Measurements from ENCODE around the gene RAPGEF5.

Gene RAPGEF5

GRCh38 chr7:22127835-22128527, 229.0 kb downstream of the RAPGEF5 start:
- no peak for TF ChIP-seq CTCF (IDR thresholded peaks at IDR 0.05; ENCODE audit: poor library complexity, severe bottlenecking)
- H3K36me3 ChIP-seq (ENCODE audit: low read depth) = no peaks in the 10 kb centered on the region

GRCh38 chr7:22125436-22125835, 231.5 kb downstream of the RAPGEF5 start:
- no peak overlapping the region for H3K27ac ChIP-seq (ENCODE audit: poor library complexity, severe bottlenecking)
- H3K9me3 ChIP-seq (ENCODE audit: severe bottlenecking) = no peaks in the 10 kb centered on the region
- TF ChIP-seq CTCF (IDR thresholded peaks at IDR 0.05; ENCODE audit: poor library complexity, severe bottlenecking) = no peak
- H3K27me3 ChIP-seq (ENCODE audit: insufficient read depth, poor library complexity, severe bottlenecking) = no peaks in the 10 kb centered on the region
- no peaks in the 10 kb centered on the region for H3K4me1 ChIP-seq (ENCODE audit: insufficient read depth, poor library complexity, severe bottlenecking)
- no peak overlapping the region for H3K4me3 ChIP-seq (ENCODE audit: severe bottlenecking)
- ATAC-seq (ENCODE audit: low read depth) (no peak), DNase-seq (ENCODE audit: low spot score) (no peak)
- H3K36me3 ChIP-seq (ENCODE audit: low read depth) = no peaks in the 10 kb centered on the region

More at GRCh38 chr7:22127835-22128527, 229.0 kb downstream of the RAPGEF5 start:
- ATAC-seq (ENCODE audit: low read depth) (no peak), DNase-seq (ENCODE audit: low spot score) (no peak)
- H3K4me1 ChIP-seq (ENCODE audit: insufficient read depth, poor library complexity, severe bottlenecking) = no peaks in the 10 kb centered on the region
- H3K27ac ChIP-seq (ENCODE audit: poor library complexity, severe bottlenecking) = no peak overlapping the region
- H3K4me3 ChIP-seq (ENCODE audit: severe bottlenecking) = no peak overlapping the region
- no peaks in the 10 kb centered on the region for H3K27me3 ChIP-seq (ENCODE audit: insufficient read depth, poor library complexity, severe bottlenecking)
- H3K9me3 ChIP-seq (ENCODE audit: severe bottlenecking) = no peaks in the 10 kb centered on the region

- DNase-seq (ENCODE audit: low spot score) = no peak
- TF ChIP-seq CTCF (IDR thresholded peaks at IDR 0.05; ENCODE audit: poor library complexity, severe bottlenecking) = no peak
- Histone ChIP-seq H3K36me3 (ENCODE audit: low read depth) (no peaks in the 10 kb centered on the region), H3K4me3 (ENCODE audit: severe bottlenecking) (no peak overlapping the region), H3K27ac (ENCODE audit: poor library complexity, severe bottlenecking) (no peak overlapping the region), H3K4me1 (ENCODE audit: insufficient read depth, poor library complexity, severe bottlenecking) (no peaks in the 10 kb centered on the region), H3K9me3 (ENCODE audit: severe bottlenecking) (no peaks in the 10 kb centered on the region), H3K27me3 (ENCODE audit: insufficient read depth, poor library complexity, severe bottlenecking) (no peaks in the 10 kb centered on the region)
- ATAC-seq (ENCODE audit: low read depth) = no peak
Observed at GRCh38 chr7:22124941-22125340, 232.0 kb downstream of the RAPGEF5 start.

- no peaks in the 10 kb centered on the region for H3K27me3 ChIP-seq (ENCODE audit: insufficient read depth, poor library complexity, severe bottlenecking)
- H3K27ac ChIP-seq (ENCODE audit: poor library complexity, severe bottlenecking) = no peak overlapping the region
- no peak for TF ChIP-seq CTCF (IDR thresholded peaks at IDR 0.05; ENCODE audit: poor library complexity, severe bottlenecking)
- no peaks in the 10 kb centered on the region for H3K36me3 ChIP-seq (ENCODE audit: low read depth)
- no peak for ATAC-seq (ENCODE audit: low read depth)
- no peaks in the 10 kb centered on the region for H3K9me3 ChIP-seq (ENCODE audit: severe bottlenecking)
- no peak for DNase-seq (ENCODE audit: low spot score)
- H3K4me1 ChIP-seq (ENCODE audit: insufficient read depth, poor library complexity, severe bottlenecking) = no peaks in the 10 kb centered on the region
- no peak overlapping the region for H3K4me3 ChIP-seq (ENCODE audit: severe bottlenecking)
Observed at GRCh38 chr7:22123139-22123538, 233.8 kb downstream of the RAPGEF5 start.

- ATAC-seq (ENCODE audit: low read depth) = no peak
- H3K36me3 ChIP-seq (ENCODE audit: low read depth) = no peaks in the 10 kb centered on the region
- no peak overlapping the region for H3K4me3 ChIP-seq (ENCODE audit: severe bottlenecking)
- TF ChIP-seq CTCF (IDR thresholded peaks at IDR 0.05; ENCODE audit: poor library complexity, severe bottlenecking) = no peak
- H3K4me1 ChIP-seq (ENCODE audit: insufficient read depth, poor library complexity, severe bottlenecking) = no peaks in the 10 kb centered on the region
- no peaks in the 10 kb centered on the region for H3K9me3 ChIP-seq (ENCODE audit: severe bottlenecking)
- no peak overlapping the region for H3K27ac ChIP-seq (ENCODE audit: poor library complexity, severe bottlenecking)
- H3K27me3 ChIP-seq (ENCODE audit: insufficient read depth, poor library complexity, severe bottlenecking) = no peaks in the 10 kb centered on the region
- no peak for DNase-seq (ENCODE audit: low spot score)
Observed at GRCh38 chr7:22121702-22122474, 235.1 kb downstream of the RAPGEF5 start.

Measured in RWPE2 (cell line).